ENCODE data around the gene RRP7A.
"Not testable (repeated sequence)": the region's sequence is repeated elsewhere in the genome, so short reads cannot be mapped to it uniquely, and the experiment has no call there.

Gene RRP7A

GRCh38 chr22:42519525-42520401 is at the start of gene RRP7A:
RRP7A (minus strand) TSS chr22:42519796; CDS start chr22:42519786, 10 bp downstream.
- DNase-seq (ENCODE audit: low spot score): peak; percentile 80

GRCh38 chr22:42567950-42568349 is 48.4 kb upstream of the RRP7A start:
- DNase-seq (ENCODE audit: low spot score): not testable (repeated sequence)

GRCh38 chr22:42565956-42566355 is 46.4 kb upstream of the RRP7A start:
- DNase-seq (ENCODE audit: low spot score): no peak

GRCh38 chr22:42564699-42565098 is 45.1 kb upstream of the RRP7A start:
- DNase-seq (ENCODE audit: low spot score): no peak

- DNase-seq (ENCODE audit: low spot score): not testable (repeated sequence)
Measured at GRCh38 chr22:42563943-42564342, 44.3 kb upstream of the RRP7A start.

GRCh38 chr22:42562684-42563083 is 43.1 kb upstream of the RRP7A start:
- no peak for DNase-seq (ENCODE audit: low spot score)

- DNase-seq (ENCODE audit: low spot score): peak; percentile 56
Measured at GRCh38 chr22:42562279-42562678, 42.7 kb upstream of the RRP7A start.

- no peak for DNase-seq (ENCODE audit: low spot score)
Measured at GRCh38 chr22:42561856-42562255, 42.3 kb upstream of the RRP7A start.

GRCh38 chr22:42560781-42561180 is 41.2 kb upstream of the RRP7A start:
- peak; percentile 65 for DNase-seq (ENCODE audit: low spot score)

GRCh38 chr22:42560381-42560780 is 40.8 kb upstream of the RRP7A start:
- DNase-seq (ENCODE audit: low spot score): no peak

- peak; percentile 89 for DNase-seq (ENCODE audit: low spot score)
Measured at GRCh38 chr22:42553475-42554361, 34.1 kb upstream of the RRP7A start, which contains the start of gene SERHL2. SERHL2 (plus strand) TSS chr22:42553956; CDS start chr22:42554021, 65 bp downstream.

- DNase-seq (ENCODE audit: low spot score): not testable (repeated sequence)
Measured at GRCh38 chr22:42552294-42552647, 32.7 kb upstream of the RRP7A start.

GRCh38 chr22:42549331-42550060 is 29.9 kb upstream of the RRP7A start:
- DNase-seq (ENCODE audit: low spot score): no peak

- DNase-seq (ENCODE audit: low spot score): no peak
Measured at GRCh38 chr22:42548597-42549330, 29.2 kb upstream of the RRP7A start.

GRCh38 chr22:42548126-42548525 is 28.5 kb upstream of the RRP7A start:
- DNase-seq (ENCODE audit: low spot score): not testable (repeated sequence)

GRCh38 chr22:42547562-42547961 is 28.0 kb upstream of the RRP7A start:
- DNase-seq (ENCODE audit: low spot score): no peak

- DNase-seq (ENCODE audit: low spot score): no peak
Measured at GRCh38 chr22:42544686-42545085, 25.1 kb upstream of the RRP7A start.

GRCh38 chr22:42539236-42539771 is 19.7 kb upstream of the RRP7A start:
- DNase-seq (ENCODE audit: low spot score): not testable (repeated sequence)

- DNase-seq (ENCODE audit: low spot score): peak; percentile 65
Measured at GRCh38 chr22:42537199-42537831, 17.7 kb upstream of the RRP7A start.

GRCh38 chr22:42536634-42537033 is 17.0 kb upstream of the RRP7A start:
- DNase-seq (ENCODE audit: low spot score): not testable (repeated sequence)

GRCh38 chr22:42536166-42536565 is 16.6 kb upstream of the RRP7A start:
- no peak for DNase-seq (ENCODE audit: low spot score)
